Breast epithelium (tissue), 3 donors: ENCODE measurements around the gene BCL11B.

ENCODE experiments used
- CTCF ChIP-seq, 3 donors: fragments of 450-650 bp; IDR thresholded peaks; one replicate each; pipeline ENCODE4 v1.5.1; 2016 to 2017; ENCODE audit warnings: antibody characterized with exemption in 3 of 3, mild to moderate bottlenecking in 3 of 3, moderate library complexity in 3 of 3
- POLR2AphosphoS5 ChIP-seq, 3 donors: sonication (generic); formaldehyde crosslinking; IDR thresholded peaks; one replicate each; pipeline ENCODE4 v1.6.1; 2017; ENCODE audit warnings: antibody characterized with exemption in 3 of 3

DNA sequence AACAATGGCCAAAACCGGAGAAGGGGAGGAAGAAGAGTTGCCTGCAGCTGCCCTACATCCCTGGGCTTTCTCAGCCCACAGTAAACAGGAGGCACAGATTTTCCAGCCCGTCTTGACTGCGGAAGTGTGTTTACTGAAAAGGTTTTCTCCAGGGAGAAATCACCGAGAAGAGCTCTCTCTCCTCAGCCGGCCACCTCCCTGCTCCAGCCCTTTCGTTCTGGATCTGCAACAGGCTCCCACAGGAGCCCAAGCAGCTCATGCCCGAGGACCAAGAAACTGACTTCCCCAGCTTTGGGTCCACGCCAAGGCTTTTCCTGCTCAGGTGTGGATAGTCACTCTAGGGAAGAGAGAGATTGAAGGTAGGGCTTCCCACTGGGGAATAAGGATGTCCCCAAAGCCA, 61.7 kb downstream of the BCL11B start:
- TF ChIP-seq CTCF (IDR thresholded peaks at IDR 0.05) (no peak), POLR2AphosphoS5 (IDR thresholded peaks at IDR 0.05) (no peak)
